Mesodermal cell (in vitro differentiated cells): Measurements from ENCODE around the gene XYLT1.

ENCODE experiments used
- H3K27ac ChIP-seq: 2 replicates; pipeline ENCODE4 v1.7.0; 2013; ENCODE audit warnings: mild to moderate bottlenecking, low read depth, low read length, moderate library complexity; ENCODE audit not compliant: severe bottlenecking
- H3K36me3 ChIP-seq: 2 replicates; pipeline ENCODE4 v1.7.1; 2013; ENCODE audit warnings: mild to moderate bottlenecking, low read length, moderate library complexity; ENCODE audit not compliant: control insufficient read depth, insufficient read depth
- H3K4me1 ChIP-seq: one replicate; pipeline ENCODE4 v1.7.1; 2013; ENCODE audit warnings: mild to moderate bottlenecking, low read length; ENCODE audit not compliant: insufficient read depth, control insufficient read depth, poor library complexity, severe bottlenecking
- H3K4me3 ChIP-seq: 2 replicates; pipeline ENCODE4 v1.7.0; 2013; ENCODE audit warnings: low read length, control low read depth, mild to moderate bottlenecking; ENCODE audit not compliant: insufficient read depth, poor library complexity, severe bottlenecking; ENCODE audit errors: extremely low read depth
- H3K9me3 ChIP-seq: 2 replicates; pipeline ENCODE4 v1.7.1; 2013; ENCODE audit warnings: mild to moderate bottlenecking, low read length, moderate library complexity; ENCODE audit not compliant: control insufficient read depth
- WGBS, 2 experiments: methylation state at CpG; one replicate each; pipeline ENCODE4 v1.1.5; 2013; ENCODE audit warnings: missing lambda C conversion rate in 2 of 2; ENCODE audit not compliant: insufficient coverage in 2 of 2; 5-methylcytosine and 5-hydroxymethylcytosine counted together

XYLT1 gene

DNA sequence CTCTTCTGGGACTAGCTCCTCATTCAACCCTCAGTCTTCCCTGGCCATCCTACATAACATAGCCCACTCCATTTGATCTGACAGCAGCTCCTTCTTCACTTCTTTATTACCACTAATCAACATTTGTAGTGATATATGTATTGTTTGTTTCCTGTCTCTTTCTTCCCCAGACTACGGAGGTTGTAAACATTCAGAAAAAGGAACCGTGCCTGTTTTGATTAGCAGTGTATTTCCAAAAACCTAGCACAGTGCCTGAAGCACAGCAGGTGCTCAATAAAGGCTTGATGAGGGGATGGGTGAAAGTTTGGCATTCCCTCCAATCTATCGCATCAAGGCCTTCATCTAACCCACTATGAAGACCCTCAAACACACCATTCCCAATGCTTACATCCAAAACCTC lies 150.8 kb downstream of the XYLT1 start:
- no peaks in the 10 kb centered on the region for H3K4me1 ChIP-seq
- no peak overlapping the region for H3K27ac ChIP-seq
- H3K4me3 ChIP-seq, result no peak overlapping the region
- no CpG with 5 or more reads among the region's 3 CpGs for WGBS, 2 experiments
- no peaks in the 10 kb centered on the region for H3K36me3 ChIP-seq
- H3K9me3 ChIP-seq, result no peaks in the 10 kb centered on the region

DNA sequence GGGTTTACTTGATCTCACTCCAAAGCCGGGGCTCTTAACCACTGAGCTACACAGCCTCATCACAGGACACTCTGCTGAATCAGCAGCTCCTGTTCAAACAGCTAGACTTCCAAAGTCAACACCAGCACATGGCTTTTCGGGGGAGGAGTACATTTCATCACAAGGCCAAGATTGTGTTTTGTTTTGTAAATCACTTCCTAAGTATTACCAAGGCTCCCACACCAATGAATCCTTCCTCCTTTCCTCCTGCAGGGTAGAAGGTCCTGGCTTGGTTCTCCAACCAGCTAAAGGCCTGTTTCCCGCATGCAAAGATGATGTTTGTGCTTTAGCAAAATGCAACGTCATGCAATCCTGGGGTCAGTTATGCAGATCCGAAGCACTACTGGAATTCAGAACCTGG lies 152.5 kb downstream of the XYLT1 start:
- Histone ChIP-seq H3K4me1 (peaks cover 3% of the 10 kb centered on the region), H3K36me3 (no peaks in the 10 kb centered on the region), H3K27ac (no peak overlapping the region), H3K4me3 (no peak overlapping the region), H3K9me3 (no peaks in the 10 kb centered on the region)
- WGBS, 2 experiments, result 68 to 84% methylated on average over 4 to 5 of the region's 5 CpGs

DNA sequence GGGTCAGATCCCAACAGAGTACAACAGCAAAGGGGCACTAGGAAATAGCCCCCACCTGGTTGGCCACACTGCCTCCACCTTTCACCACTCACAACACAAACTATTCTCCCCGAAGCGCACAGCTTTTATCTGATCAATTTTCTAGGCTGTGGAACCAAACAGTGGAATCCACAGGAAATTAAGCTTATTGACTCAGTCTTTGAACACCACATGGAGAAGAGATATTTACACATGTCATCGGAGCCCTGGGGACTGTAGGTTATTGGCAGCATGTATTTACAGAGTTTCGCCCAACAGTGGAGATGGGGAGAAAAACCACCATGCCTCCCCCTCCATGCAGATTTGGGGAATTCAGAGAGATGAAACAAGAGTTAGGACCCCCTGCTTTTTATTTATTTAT lies 154.8 kb downstream of the XYLT1 start:
- H3K36me3 ChIP-seq, result no peaks in the 10 kb centered on the region
- H3K4me3 ChIP-seq, result no peak overlapping the region
- no peaks in the 10 kb centered on the region for H3K9me3 ChIP-seq
- 100% methylated on average over 1 to 4 of the region's 4 CpGs for WGBS, 2 experiments
- H3K4me1 ChIP-seq, result peaks cover 7% of the 10 kb centered on the region
- H3K27ac ChIP-seq, result no peak overlapping the region

DNA sequence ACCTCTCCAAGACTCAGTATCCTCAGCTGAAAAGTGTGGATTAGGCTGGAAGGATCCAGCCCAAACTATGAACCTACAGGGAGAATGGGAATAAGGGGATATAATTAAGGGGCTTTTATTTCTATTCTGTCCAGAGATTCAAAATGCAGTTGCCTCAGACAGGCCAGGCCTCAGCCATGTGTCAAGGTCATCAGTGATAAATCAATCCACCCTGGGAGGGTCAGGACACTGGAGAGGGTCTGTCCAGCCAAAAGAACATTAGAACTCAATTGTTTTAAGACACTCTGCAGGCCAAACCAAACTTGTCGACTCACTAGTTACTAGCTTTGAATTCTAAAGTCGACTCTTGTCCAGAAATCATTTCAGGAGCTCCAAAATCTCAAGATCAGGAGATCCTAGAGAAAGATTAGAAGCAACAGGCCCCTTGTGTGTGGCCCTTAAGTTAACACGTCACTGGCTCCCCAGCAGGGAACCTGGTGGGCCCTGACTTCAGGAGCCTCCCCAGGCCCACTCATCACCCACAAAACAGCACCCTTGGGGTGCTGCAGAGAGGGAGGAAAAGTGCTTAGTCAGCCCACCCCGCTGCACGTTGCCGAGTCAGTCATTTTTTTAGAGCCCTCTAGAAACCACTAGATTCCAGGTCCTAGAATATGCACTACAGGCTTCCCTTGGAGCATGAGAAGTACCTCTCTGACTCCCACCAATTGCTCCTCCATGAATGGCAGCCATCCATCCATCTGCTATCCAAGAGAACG lies 156.8 kb downstream of the XYLT1 start:
- 89 to 91% methylated on average over 3 to 5 of the region's 7 CpGs for WGBS, 2 experiments
- no peaks in the 10 kb centered on the region for H3K9me3 ChIP-seq
- no peak overlapping the region for H3K4me3 ChIP-seq
- H3K4me1 ChIP-seq, result peaks cover 7% of the 10 kb centered on the region
- no peak overlapping the region for H3K27ac ChIP-seq
- no peaks in the 10 kb centered on the region for H3K36me3 ChIP-seq

DNA sequence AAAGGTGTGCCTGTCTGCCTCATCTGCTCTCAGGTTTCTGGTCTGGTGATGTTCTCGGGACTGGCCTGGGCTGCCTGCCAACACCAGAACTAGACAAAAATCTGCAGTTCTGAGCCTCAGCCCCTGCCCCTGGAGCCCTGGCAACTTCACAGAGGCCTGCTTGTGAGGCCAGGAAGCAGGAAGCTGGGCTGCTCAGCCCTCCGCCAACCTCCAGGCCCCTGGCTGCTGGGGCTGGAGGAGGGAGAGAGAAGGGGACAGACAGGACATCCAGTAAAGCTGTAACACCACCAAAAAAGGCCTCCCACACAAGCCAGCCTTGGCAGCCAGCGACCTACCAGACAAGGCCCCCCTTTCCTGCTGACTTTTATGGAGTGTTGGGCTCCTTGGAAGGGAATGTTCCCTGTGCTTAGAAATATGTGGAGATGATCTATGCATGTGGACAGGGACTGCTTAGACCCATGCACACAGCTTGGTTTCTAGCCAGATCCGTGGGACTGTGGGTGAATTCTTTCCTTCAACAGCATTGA lies 157.6 kb downstream of the XYLT1 start:
- 87 to 100% methylated on average over 1 to 2 of the region's 4 CpGs for WGBS, 2 experiments
- Histone ChIP-seq H3K4me3 (no peak overlapping the region), H3K36me3 (no peaks in the 10 kb centered on the region), H3K9me3 (no peaks in the 10 kb centered on the region), H3K27ac (no peak overlapping the region), H3K4me1 (peaks cover 7% of the 10 kb centered on the region)

DNA sequence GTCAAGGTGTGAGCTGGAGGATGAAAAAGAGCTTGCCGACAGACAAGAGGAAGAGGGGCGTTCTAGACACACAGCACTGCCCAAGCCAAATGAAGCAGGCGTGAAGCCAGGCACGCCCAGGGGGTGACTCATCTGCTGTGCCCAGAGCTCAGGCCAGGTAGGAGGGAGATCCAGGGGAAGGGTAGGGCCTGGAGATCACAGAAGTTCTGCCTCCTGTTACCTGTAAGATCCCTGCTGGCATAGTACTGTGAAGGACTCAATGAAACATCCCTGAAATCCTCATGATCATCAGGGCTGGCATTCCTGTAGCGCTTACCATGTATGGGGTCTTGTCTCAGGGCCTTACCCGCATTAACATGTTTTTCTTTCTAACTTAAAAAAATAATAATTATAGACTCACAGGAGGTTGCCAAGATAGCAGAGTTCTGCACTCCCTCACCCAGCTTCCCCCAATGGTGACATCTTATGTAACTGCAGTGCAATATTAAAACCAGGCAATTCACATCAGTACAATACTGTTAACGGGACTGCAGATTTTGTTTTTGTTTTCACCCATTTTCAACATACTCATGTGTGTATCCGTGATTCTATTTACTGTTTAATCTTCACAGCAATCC lies 158.6 kb downstream of the XYLT1 start:
- WGBS, 2 experiments, result 69 to 92% methylated on average over 5 to 6 of the region's 8 CpGs
- no peak overlapping the region for H3K27ac ChIP-seq
- H3K4me3 ChIP-seq, result no peak overlapping the region
- no peaks in the 10 kb centered on the region for H3K36me3 ChIP-seq
- peaks cover 7% of the 10 kb centered on the region for H3K4me1 ChIP-seq
- no peaks in the 10 kb centered on the region for H3K9me3 ChIP-seq

DNA sequence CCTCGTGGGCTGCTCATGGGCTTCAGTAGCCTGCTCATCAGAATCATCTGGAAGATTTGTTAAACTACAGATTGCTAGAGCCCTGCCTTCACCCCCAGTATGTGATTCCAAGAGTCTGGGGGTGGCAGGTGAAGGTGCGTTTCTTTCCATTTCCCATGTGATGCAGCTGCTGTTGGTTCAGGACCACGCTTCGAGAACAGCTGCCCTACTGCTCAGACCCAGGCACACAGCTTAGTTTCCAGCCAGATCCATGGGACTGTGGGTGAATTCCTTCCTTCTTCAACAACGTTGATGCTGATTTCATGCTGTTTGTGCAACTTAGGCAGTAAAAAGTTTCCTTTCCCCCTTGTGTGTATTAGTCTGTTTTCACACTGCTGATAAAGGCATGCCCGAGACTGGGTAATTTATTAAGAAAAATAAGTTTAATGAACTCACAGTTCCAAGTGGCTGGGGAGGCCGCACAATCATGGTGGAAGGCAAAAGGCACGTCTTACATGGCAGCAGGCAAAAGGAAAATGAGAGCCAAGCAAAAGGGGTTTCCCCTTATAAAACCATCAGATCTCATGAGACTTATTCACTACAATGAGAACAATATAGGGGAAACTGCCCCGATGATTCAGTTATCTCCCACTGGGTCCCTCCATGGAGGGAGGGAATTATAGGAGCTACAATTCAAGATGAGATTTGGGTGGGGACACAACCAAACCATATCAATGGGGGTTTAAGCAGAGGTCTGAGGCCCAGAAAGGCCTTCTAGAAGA lies 159.2 kb downstream of the XYLT1 start:
- H3K4me3 ChIP-seq, result no peak overlapping the region
- no peak overlapping the region for H3K27ac ChIP-seq
- H3K9me3 ChIP-seq, result no peaks in the 10 kb centered on the region
- H3K36me3 ChIP-seq, result no peaks in the 10 kb centered on the region
- H3K4me1 ChIP-seq, result peaks cover 7% of the 10 kb centered on the region
- WGBS, 2 experiments, result 78 to 81% methylated on average over 3 to 6 of the region's 9 CpGs

DNA sequence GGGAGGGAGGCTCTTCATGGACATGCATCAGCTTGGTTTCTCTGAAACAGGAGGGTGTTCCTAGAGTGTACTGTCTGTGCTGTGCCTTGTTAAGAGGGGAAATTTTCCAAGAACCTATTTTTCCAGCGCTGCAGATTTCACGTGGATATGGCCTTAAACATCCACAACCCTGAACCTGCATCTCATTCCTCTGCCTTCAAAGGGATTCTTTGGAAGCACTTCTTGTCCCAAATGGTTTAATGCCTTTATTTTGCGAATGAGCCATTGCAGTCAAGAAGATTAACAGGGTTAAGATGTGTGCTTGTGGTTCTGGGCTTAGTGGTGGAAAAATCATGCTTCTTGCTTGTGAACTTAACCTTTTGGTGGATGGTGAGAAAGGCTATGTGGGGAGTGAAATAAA lies 161.2 kb downstream of the XYLT1 start:
- Histone ChIP-seq H3K4me1 (peaks cover 11% of the 10 kb centered on the region), H3K9me3 (no peaks in the 10 kb centered on the region), H3K27ac (no peak overlapping the region), H3K4me3 (no peak overlapping the region), H3K36me3 (no peaks in the 10 kb centered on the region)
- 59 to 83% methylated on average over 2 to 3 of the region's 3 CpGs for WGBS, 2 experiments

DNA sequence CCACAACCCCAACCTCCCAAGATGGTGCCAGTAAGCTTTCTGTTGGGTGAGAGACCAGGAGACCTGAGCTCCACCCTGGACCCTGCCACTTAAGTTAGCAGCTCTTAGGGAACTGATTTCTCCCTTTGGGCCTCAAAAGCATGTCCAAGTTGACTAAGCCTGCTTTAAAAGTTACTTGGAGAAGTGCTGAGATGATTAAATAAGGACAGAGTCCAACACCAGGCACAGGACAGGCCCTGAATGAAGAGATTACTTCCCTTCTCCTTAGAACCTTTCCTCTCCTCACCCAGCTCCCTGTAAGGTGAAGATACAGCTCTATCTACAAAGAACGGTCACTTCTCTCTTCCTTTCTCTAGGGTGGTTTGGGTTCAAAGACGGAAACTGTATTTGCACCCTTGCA lies 162.6 kb downstream of the XYLT1 start:
- Histone ChIP-seq H3K36me3 (no peaks in the 10 kb centered on the region), H3K4me3 (no peak overlapping the region), H3K4me1 (peaks cover 8% of the 10 kb centered on the region), H3K27ac (no peak overlapping the region), H3K9me3 (no peaks in the 10 kb centered on the region)
- WGBS, 2 experiments, result 100% methylated on average over 1 of the region's 2 CpGs; no CpG with 5 or more reads in 1 of the 2 experiments

DNA sequence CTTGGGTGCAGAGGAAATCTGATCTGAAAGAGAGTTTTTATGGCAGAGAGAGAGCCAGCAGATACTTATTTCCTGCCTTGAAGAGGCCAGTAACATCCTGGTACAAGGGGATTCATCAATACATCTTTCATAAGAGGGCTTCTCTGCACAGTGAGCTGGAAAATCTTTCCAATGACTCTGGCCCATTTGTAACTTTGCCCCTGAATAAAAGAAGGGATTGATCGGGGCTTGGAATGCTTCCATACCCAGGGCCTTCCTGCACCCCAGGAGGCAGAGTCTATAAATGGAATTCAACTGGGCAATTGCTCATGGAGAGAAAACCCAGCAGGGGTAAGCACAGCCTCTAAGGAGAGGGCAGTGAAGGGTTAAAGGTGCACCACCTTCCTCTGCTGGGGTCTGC lies 163.3 kb downstream of the XYLT1 start:
- WGBS, 2 experiments, result 43 to 86% methylated on average over 1 of the region's 1 CpG
- Histone ChIP-seq H3K27ac (no peak overlapping the region), H3K36me3 (no peaks in the 10 kb centered on the region), H3K9me3 (no peaks in the 10 kb centered on the region), H3K4me1 (peaks cover 5% of the 10 kb centered on the region), H3K4me3 (no peak overlapping the region)
